GM12875 (cell line): ENCODE data around the gene LSM8.
"Not testable (repeated sequence)": the region's sequence is repeated elsewhere in the genome, so short reads cannot be mapped to it uniquely, and the experiment has no call there.

Experiments used
- H3K4me3 ChIP-seq: one replicate; pipeline ENCODE4 v1.5.1; 2011; ENCODE audit warnings: low read depth, low read length, control low read depth
- CTCF ChIP-seq: IDR thresholded peaks from 2 replicates; pipeline ENCODE4 v1.5.1; 2011; ENCODE audit warnings: low read depth, mild to moderate bottlenecking, control low read depth, inconsistent platforms, low read length, moderate library complexity, borderline replicate concordance; ENCODE audit not compliant: insufficient read depth

The LSM8 gene

GRCh38 chr7:118183786-118184564 is at the start of gene LSM8:
Gene LSM8, plus strand, starts transcription at chr7:118184164. Its CDS starts 60 bp downstream, at chr7:118184224.
- TF ChIP-seq CTCF, result no peak

GRCh38 chr7:118134420-118134819 is 49.5 kb upstream of the LSM8 start:
- H3K4me3 ChIP-seq, result not testable (repeated sequence)

More at GRCh38 chr7:118183786-118184564, at the start of gene LSM8:
- peak within 1 kb of the TSS; percentile 77 for H3K4me3 ChIP-seq

GRCh38 chr7:118140468-118140867 is 43.5 kb upstream of the LSM8 start:
- no peak overlapping the region for H3K4me3 ChIP-seq
- TF ChIP-seq CTCF, result no peak

DNA sequence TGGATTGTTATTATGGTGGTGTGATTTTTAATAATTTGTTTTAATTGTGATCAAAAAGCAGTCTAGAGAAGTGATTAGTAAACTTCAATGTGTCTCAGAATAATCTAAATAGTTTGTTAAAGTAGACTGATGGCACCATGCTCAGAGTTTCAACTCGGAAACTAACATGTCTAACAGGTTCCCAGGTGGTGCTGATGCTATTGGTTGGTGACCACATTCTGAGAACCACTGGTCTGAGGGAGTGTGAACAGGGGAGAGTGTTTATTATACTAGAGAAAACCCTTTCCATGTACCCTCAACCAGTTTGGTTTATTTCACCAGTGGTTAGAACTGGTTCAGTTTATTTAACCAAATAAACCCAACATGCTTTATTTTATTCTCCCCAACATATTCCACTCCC is 42.0 kb upstream of the LSM8 start:
- no peak overlapping the region for H3K4me3 ChIP-seq

DNA sequence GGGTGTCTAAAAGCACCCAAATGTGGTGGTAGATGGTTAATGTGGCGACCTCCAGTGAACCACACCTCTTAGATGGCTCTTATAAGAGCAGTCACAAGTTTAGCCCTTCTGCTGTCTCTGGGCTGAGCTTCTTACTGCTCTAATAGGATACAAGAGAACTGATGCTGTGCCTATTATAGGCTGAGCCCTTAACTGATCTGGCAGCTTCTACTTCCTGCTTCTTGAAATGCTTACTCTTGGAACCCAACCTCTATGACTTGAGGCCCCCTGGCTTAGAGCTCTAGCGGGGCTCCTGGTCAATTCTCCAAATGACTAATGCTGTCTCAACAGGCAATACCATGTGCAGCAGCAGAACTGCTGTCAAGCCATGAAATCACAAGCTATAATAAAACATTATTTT is 35.0 kb upstream of the LSM8 start:
- no peak for TF ChIP-seq CTCF
- H3K4me3 ChIP-seq, result no peak overlapping the region

More for the DNA sequence above, 42.0 kb upstream of the LSM8 start:
- TF ChIP-seq CTCF, result no peak

- TF ChIP-seq CTCF, result no peak
- no peak overlapping the region for H3K4me3 ChIP-seq
Measured at GRCh38 chr7:118149394-118149793, 34.6 kb upstream of the LSM8 start.

DNA sequence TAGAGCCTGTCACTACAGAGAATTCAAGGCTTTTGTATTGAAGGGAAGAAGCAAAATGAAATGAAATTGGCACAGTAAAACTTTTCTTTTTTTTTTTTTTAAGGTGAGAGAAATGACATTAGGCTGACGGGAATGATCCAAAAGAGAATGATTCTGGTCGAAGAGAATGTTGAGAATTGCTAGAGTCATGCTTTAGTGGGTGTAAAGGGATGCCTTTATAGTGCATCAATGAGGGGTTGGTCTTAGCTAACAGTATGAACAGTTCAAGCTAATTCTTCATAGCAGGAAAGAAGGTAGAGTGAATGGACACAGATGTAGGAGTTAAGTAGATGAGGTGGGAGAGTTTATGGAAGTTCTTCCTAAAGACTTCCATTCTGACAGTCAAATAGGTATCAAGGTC is 32.3 kb upstream of the LSM8 start:
- no peak for TF ChIP-seq CTCF
- no peak overlapping the region for H3K4me3 ChIP-seq
